Activated CD4-positive, CD25-positive, alpha-beta regulatory T cell treated with anti-CD3 and anti-CD28 coated beads, Interleukin-2, amount 50 U/mL, for 24 hours (primary cell): Measurements from ENCODE around the gene FAM170B.

Experiments used
- ATAC-seq, 2 donors: fragments of 150-1000 bp; cut with Tn5 transposase; one replicate each; pipeline ENCODE4 v1.10.0; 2021; ENCODE audit warnings: mild to moderate bottlenecking in 1 of 2, moderate library complexity in 1 of 2

Gene FAM170B

DNA sequence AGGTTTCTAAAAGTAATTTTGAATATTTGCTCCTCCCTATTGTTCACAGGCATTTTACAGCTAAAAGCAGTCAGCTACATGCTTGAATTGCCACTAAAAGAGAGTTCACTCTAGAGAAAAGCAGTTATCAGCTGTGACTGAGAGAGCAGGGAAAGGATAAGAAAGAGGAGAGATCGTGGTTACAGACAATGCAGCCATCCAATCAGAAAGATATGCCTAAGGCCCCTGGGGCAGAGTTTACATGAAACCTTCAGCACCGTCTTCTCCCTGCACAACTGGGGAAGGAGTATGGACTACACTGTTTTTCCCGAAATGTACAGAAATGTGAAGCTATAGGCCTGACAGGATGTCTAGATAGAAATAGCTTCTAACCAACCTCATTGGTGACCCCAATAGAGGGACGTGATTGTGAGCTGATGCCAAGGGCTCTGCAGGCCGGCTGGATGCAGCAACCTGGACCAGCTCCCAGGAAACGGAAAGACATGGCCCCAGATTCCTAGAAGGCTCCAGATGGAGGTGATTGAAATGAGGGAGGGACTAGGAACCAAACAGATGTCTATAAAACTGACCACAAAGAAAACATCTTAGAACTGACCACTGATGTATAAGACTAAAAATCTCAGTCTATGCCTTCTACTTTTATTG, 15.3 kb downstream of the FAM170B start:
- ATAC-seq = no peak

DNA sequence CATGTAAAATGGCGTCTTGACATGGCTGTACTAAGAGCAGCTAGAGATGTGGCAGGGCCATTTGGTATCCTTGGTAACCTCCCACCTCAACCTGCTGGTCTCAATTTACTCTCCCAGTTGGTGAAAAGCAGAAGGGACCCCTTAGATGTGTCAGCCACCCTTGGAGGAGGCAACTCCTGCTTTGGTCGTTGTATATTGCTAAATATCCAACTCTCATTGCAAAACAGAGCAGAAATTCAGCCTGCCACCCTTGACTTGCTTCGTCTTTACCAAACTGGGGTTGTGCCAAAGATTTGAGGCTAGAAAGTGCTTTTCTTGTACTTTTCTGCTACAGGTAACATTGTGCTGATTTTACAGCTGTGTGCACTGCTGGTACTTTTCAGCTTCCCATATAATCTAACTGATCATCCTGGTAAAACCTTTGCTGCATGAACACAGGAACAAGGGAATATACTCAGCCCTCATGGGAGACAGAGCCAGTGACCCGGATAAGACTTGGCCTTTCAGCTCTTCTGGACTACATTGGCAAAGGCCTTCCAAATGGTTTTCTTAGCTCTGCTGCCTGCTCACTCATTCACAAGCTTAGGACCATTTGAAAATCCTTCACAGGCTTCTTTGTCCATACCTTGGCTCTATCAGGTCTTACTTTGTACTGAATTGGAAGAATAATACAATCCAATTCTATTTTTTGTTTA, 16.3 kb downstream of the FAM170B start:
- ATAC-seq = no peak

DNA sequence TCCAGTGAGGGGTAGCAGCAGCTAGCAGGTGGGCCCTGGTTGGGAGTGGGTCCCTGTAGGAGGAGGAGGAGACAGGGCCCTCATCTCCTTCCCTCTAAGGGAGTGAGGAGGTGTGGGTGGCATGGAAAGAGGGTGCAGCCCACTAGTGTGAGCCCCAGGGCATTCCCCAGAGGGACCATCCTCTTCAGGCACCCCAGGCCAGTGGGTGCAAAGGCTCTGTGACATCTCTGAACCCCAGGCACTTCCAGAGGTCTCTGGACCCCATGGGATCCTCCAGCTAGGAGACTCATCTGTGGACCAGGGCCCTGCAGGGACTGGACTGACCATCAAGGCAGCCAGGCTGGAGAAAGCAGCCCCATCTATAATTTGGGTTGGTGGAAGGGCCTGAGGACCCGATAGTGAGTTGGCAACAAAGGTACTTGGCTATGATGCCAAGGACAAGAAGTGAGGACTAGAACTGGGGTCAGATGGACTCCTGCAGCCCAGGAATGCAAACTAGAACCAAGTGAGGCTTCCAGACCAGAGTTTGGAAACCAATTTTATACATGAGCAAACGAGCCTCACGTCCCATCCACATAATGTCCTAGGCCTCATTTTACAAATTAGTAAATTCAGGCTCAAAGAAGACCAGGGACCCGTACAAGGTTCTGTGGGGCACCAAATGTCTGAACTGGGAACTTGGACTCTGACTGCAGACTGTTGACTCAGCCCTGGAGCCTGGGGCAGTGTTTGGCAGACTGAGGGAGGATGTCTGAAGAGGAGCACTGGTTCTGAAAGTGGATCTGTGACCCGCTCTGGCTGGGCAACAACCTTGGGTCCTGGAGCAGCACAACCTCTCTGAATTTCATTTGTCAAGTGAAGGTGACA, 17.1 kb downstream of the FAM170B start:
- ATAC-seq = no peak

DNA sequence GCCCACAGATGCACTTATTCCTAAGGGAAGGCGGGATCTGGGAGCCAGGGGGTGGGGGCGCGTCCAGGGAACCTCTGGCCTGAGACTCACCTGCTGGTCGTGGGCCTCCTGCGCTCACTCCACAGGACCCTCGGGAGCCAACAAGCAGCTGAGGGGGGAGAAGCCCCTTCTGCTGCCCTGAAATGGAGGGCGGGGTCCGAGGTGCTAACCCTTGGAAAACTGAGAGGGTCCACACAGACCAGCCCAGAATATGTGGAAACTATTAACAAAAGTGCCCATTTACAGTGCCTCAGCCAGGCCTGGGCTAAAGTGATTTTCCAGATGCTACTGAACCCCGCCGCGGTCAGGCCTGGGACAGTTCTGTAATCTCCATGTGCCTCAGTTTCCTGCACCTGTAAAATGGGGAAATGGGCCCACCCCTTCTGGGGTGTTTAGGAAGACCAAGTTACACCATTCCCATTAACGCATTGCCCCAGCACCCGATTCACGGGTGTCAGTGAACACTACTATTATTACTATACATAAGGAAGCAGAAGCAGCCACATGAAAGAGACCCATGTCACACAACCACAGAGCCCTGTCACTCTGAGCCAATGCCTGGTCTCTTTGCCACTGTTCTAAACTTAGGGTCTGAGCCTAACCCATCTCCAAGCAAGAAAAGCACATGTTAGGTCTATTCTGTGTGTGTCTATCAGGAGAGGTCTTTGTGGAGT, 17.9 kb downstream of the FAM170B start:
- no peak for ATAC-seq

DNA sequence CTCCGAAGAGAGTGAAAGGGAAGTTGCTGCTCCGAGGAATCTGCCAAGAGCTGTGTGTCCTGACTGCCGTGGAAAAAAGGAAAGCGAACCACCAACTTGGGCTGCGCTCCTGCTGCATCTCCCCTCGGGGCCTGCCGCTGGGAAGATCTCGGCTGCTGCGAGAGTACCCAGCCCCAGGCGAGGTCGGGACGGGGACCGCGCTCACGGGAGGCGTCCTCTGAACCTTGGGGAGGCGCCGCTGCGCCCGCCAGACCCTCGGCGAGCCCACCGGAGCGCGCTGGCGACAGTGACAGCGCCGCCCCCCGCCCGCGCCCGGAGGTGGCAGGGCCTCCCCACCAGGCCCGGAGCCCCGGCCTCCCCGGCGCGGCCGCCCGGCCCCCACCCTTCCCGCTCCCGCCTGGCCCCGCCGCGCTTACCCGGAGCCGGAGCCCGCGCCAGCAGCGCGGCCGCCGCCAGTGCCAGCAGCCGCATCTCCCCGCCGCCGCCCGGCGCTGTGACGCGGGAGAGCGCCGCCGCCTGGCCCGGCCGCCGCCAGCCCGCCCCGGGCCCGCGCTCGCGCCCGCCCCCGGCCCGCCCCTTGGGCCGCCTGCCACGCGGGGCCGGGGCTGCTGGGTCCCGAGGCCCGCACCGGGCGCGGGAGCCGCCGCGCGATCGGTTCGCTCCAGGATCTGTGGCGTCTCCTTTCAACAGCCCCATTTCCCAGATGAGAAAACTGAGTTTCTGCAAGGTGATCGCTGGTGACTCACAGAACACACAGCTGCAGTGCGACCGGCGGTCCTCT, 18.6 kb downstream of the FAM170B start, which contains the start of gene VSTM4:
Gene VSTM4 (minus strand): TSS at position 508 of the 781 bp plus-strand sequence. CDS start 37 bp downstream, at position 471.
- ATAC-seq = no peak

DNA sequence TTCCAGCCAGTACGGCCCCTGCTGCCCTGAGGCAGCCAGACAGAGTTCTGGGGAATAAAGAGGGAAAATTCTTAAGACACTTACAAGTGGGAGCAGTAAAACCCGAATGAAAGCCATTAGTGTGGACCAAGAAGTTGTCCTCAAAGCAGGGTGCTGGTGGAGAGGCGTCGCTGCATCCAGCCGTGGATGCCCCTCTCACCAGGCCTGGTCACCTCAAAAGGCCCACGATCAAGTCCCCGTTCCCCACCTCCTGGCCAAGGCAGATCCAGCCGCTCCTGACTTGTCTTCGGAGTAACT, 19.2 kb downstream of the FAM170B start:
- no peak for ATAC-seq

DNA sequence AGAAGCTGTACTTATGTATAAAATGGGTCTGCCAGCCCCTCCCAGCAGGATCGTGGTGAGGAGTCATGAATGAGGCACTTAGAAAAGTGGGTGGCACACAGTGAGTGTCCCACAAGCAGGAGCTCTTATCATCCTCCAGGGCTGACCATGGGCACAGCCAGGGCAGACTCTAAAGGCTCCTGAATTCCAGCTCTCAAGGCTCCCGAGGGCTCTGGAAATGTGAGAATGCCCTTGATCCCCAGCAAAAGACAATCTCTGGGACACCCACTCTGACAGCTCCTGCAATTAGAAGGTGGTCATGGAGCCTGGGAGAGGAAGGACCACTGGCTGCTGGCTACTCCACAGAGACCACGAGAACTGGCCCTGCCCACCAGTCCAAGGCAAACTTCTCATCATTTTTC, 20.1 kb downstream of the FAM170B start:
- no peak for ATAC-seq

DNA sequence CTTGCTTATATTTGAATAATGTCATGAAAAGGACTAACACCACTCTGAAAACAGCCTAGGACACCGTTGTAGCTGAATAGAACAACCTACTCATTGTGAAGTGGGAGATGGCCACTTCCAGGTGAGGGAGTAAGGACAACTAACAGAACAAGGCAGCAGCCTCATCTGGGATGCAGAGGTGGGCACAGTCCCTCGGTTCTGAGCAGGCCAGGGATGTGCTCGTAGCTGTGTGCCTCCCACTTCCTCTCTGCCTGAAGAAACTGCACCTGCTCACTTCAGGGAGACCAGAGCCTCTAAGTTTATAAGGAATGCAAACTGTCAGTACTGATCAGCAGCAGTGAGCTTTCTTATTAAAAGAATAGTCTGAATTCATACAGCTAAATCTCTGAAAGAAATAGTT, 21.0 kb downstream of the FAM170B start:
- no peak for ATAC-seq

DNA sequence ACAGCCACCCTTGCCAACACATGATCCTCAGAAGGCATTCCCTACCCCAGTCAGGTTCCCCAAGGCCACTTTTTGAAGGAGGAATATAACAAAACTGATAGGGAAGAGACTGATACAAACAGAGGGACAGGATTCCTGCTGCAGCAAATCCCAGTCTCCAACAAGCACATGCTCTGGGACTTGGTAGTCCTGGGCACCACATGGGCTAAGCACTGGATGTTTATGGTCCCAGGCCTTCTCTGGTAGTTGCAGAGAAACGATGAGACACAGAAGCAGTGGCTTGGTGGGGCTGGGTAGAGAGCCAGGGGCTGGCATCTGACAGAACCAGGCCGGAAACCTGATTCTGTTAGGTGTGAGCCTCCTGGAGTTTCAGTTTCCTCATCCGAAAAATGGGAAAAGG, 21.7 kb downstream of the FAM170B start:
- no peak for ATAC-seq

DNA sequence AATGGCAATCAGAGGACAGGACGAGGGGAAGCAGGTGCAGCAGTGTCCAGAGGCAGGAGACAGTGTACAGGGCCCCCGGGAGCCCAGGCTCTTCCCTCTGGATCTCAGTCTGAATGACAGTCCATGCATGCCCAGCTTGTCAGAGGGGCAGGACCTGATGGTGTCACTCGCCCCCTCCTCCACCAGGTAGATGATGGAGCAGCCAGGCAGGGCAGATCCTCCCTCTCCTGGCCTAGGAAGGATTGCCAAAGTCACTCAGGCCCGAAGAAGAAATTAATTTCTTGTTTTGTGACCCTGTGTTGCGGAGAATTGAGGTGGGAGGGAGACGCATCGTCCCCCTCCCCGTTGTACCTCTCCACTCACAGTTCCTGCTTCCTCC, 22.5 kb downstream of the FAM170B start:
- no peak for ATAC-seq

DNA sequence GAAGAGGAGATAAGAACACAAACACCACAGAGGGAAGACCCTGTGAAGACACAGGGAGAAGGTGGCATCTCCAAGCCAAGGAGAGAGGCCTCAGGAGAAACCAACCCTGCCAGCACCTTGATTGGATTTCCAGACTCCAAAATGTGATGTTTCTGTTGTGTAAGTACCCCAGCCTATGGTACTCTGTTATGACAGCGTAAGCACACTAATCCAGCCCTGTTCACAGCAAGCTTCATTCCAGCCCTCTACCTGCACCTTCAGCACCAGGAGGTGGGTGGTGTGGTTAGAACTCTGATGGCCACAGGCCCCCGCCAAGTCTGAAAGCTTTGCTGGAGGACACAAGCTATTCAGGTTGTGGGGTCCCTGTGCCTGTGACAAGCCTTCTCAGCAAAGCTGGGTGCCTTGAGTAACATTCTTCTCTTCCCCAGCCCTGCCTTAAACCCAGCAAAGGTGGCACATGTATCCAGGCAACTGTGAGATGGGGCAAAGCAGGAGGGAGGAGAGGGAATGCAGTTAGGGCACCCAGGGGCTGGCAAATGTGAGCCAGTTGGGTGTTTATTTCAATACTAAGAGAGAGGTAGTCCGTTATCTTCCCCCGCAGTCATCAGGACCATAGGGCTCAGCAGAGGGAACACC, 23.0 kb downstream of the FAM170B start:
- no peak for ATAC-seq

DNA sequence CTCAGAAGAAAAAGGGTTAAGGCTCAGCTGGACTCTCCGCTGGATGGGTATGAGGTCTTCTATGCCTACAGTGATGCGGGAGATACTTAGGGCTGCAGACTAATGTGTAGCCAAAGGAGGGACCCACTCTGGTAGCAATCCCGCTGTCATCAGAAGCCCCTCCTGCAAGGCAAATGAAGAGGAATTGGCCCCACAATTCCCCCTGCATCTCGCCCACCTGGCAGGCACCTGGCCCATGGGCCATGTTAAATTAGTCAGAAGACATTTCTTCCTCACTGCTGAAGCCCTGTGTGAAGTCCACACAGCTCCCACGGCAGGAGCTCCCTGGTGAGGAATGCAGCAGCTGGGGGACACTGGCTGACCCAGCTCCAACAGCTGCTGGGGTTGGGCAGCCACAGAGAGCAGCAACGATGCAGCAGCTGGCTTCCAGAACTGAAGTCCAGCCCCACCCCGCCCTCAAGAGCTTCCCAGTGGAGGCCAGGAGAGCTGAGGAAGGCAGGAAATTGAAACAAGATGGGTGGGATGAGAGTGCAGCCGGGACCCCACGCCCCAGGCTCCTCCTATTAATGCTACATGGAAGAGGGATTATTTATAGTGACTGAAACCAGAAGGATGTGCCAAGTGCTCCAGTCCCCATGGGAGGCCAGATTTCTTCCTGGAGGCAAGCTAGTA, 24.0 kb downstream of the FAM170B start:
- no peak for ATAC-seq

DNA sequence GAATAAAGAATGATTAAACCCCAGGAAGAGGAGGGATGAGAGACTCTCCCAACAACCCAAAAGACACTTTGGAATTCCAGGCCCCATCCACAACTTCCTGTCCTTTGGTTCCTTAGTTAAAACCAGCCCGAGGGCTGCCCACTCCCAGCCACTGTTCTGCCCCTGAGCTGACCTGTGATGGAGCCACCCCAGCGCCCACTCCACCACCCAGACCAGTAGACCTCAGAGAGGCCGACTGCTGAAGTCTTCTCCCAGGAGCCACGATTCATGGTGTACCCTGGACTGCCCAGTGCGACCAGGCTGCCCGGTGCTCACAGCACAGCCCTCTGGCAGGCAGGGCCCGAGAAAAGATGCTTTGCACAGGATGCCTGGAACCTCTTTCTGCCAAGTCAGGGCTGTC, 25.2 kb downstream of the FAM170B start:
- no peak for ATAC-seq

DNA sequence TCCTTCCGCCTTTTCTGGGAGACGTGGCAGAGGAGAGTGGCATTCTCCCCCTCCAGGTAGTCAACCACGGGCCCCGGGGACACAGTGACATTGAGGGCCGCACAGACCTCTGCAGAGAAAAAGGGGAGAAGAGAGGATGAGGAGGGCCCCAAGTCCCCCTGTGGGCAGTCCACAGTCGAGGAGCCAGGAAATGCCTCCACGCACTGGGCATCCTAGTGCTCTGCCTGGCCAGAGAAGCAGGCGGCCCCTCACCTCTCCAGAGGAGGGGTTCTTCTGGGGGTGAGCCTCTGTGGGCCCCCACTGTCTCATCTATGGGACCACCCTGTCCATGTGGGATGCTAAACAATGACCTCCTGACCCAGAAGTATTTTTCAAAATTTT, 25.9 kb downstream of the FAM170B start:
- no peak for ATAC-seq

DNA sequence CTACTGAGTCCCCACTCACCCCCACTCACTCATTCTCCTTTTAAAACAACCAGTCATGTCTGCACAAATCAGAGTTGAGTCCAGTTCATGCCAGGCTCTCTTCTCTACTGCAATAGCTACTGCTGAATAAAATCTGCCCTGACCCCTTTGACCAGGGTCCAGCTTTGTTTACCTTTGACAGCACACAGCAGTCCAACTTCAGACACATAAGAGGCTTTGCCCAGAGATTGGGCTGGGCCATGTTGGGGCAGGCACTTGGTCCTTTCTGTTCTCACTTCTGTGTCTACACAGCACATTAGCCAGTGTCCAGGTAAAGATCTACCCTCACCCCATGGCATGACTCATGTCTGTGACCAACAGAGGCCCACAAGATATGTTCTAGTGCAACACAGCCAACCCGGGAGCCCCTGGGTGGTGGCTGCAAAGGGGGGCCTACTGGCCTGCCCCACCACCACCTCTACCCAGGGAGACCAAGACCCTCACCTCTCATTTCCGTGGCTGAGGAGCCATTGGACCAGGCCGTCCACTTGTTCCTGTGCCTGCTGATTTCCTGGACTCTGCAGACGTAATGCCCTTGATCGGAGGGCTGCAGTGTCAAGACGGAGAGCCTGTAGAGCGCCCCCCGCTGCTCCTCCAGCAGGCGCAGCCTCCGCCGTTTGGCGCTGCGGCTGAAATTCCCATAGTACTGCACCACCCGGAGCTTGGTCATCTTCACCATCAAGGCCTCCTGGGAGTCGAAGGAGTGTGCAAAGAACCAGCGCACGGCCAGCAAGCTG, 26.5 kb downstream of the FAM170B start:
- no peak for ATAC-seq

DNA sequence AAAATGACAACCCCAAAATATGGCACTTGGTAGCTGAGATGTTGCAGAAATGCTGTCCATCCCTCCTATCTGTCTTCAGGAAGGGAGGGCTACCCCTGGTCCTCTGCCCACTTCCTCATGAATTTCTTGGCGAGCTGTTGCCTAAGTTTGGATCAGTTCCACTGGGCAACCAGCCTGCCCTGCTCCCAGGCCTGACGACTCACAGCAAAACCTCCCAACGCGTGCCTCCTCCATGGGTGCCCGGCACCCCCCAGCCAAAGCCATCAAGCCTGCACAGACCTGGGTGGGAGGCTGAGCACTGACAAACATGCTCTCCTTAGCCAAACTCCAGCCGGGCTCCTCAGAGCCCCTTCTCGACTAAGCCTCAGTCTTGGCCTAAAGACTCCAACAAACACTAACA, 27.4 kb downstream of the FAM170B start:
- no peak for ATAC-seq

DNA sequence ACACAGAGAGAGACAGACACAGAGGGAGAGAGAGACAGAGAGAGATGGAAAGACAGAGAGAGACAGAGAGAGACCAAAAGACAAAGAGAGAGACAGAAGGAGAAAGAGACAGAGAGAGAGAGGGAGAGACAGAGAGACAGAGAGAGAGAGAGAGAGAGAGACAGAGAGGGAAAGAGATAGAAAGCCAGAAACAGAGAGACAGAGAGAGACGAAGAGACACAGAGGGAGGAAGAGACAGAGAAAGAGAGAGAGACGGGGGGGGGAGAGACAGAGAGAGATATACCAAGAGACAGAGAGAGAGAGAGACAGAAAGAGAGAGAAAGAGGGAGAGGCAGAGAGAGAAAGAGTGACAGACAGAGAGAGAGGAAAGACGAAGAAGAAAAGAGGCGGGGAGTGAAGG, 28.7 kb downstream of the FAM170B start:
- ATAC-seq = no peak

DNA sequence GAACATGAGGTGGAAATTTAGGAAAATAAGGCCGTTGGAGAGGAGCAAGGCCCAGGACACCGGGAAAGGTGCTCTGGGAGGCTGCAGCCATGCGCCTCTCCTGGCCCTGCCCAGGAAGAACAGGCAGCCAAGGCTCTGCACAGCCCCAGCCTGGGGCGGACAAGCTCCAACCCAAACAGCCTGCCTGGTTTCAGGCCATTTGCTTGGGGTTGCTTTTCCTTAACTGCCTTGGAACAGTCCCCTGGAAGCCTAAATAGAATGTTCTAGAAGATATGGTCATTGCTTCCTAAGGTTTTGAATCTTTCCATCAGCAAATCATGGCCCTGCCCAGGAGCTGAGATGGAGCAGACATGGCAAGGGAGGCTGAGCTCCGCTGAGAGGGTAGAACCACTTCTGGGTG, 29.5 kb downstream of the FAM170B start:
- no peak for ATAC-seq

DNA sequence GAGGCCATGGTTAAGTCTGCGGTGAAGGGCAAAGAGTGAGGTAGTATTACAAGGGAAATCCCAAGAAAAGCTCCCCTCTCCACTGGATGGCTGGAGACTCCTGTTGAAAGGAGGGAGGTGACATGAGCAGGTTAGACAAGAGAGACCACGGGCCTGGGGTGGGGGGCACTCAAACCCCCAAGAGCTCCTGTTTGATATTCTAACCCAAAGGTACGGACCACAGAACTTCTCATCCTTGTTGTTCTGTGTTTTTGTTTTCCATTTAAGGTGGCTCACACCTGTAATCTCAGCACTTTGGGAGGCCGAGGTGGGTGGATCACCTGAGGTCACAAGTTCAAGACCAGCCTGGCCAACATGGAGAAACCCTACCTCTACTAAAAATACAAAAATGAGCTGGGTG, 30.1 kb downstream of the FAM170B start:
- ATAC-seq = no peak

DNA sequence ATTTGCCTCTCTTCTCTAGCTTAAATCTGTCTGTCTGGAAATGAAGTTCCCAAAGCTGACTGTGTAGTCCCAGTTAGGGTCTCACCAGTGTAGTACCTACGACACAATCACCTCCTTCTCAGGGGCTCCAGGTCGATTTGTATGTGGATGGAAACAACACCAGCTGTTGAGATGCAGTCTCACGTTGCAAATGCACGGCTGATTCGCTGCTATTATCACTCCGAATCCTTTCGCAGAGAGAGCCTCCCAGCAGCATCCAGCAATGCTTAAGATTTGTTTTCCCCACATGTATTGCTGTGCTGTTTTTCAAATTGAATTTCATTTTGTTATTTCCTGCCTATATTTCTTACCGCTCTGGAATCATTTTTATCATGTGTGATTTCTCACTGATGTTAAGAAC, 34.8 kb downstream of the FAM170B start:
- ATAC-seq = no peak
